Glutamatergic neuron (in vitro differentiated cells): ENCODE data around the gene MPPED2. TPM values are rescaled to one million over a fixed set of nuclear protein-coding genes. Genes with fewer than 3 reads are reported as not detected.

Source experiments
- DNase-seq: peaks from one replicate; pipeline ENCODE4 v3.0.0; 2022
- H3K27ac Mint-ChIP-seq: one replicate; pipeline ENCODE4 v1.8.0; 2020; ENCODE audit warnings: mild to moderate bottlenecking, mixed read lengths, inconsistent platforms; ENCODE audit not compliant: unreplicated experiment
- H3K27me3 Mint-ChIP-seq: one replicate; pipeline ENCODE4 v1.8.0; 2020; ENCODE audit warnings: mild to moderate bottlenecking, moderate library complexity, mixed read lengths, inconsistent platforms; ENCODE audit not compliant: unreplicated experiment
- H3K36me3 Mint-ChIP-seq: one replicate; pipeline ENCODE4 v1.8.0; 2020; ENCODE audit warnings: mild to moderate bottlenecking, mixed read lengths, inconsistent platforms; ENCODE audit not compliant: unreplicated experiment
- H3K4me1 Mint-ChIP-seq: one replicate; pipeline ENCODE4 v1.8.0; 2020; ENCODE audit warnings: mild to moderate bottlenecking, low read depth, mixed read lengths, inconsistent platforms; ENCODE audit not compliant: unreplicated experiment
- H3K4me3 Mint-ChIP-seq: one replicate; pipeline ENCODE4 v1.8.0; 2020; ENCODE audit warnings: mild to moderate bottlenecking, mixed read lengths, inconsistent platforms; ENCODE audit not compliant: unreplicated experiment
- H3K9me3 Mint-ChIP-seq: one replicate; pipeline ENCODE4 v1.8.0; 2020; ENCODE audit warnings: mild to moderate bottlenecking, moderate library complexity, mixed read lengths, inconsistent platforms; ENCODE audit not compliant: unreplicated experiment
- CTCF ChIP-seq: fragments of 200-600 bp; sonication (generic); IDR thresholded peaks from one replicate; pipeline ENCODE4 v1.5.0; 2021; ENCODE audit not compliant: partially characterized antibody, unreplicated experiment
- total RNA-seq: library from RNA; stranded (reverse); fragmentation: NEBNext Ultra II Directional; extraction: Animal tissue kit (Norgen Biotek cat#: 25700); gene quantifications from one replicate; pipeline ENCODE4 v1.2.1, GENCODE V29; 2021; ENCODE audit not compliant: unreplicated experiment

Gene MPPED2
- total RNA-seq, 1 donor from 2014 or later, result 11.0 TPM

- H3K9me3 Mint-ChIP-seq, result no peaks in the 10 kb centered on the region
- DNase-seq, result no peak
- H3K4me3 Mint-ChIP-seq, result no peak overlapping the region
- TF ChIP-seq CTCF, result no peak
- no peaks in the 10 kb centered on the region for H3K27me3 Mint-ChIP-seq
- H3K36me3 Mint-ChIP-seq, result no peaks in the 10 kb centered on the region
- H3K4me1 Mint-ChIP-seq, result no peaks in the 10 kb centered on the region
- H3K27ac Mint-ChIP-seq, result no peak overlapping the region
Observed at GRCh38 chr11:30503156-30503555, 83.0 kb downstream of the MPPED2 start.

GRCh38 chr11:30502305-30502704 is 83.8 kb downstream of the MPPED2 start:
- Mint-ChIP-seq H3K36me3 (no peaks in the 10 kb centered on the region), H3K4me3 (no peak overlapping the region), H3K27me3 (no peaks in the 10 kb centered on the region), H3K9me3 (no peaks in the 10 kb centered on the region), H3K4me1 (no peaks in the 10 kb centered on the region), H3K27ac (no peak overlapping the region)
- no peak for TF ChIP-seq CTCF
- DNase-seq, result no peak

GRCh38 chr11:30501744-30502143 is 84.4 kb downstream of the MPPED2 start:
- Mint-ChIP-seq H3K36me3 (no peaks in the 10 kb centered on the region), H3K27me3 (no peaks in the 10 kb centered on the region), H3K27ac (no peak overlapping the region), H3K4me3 (no peak overlapping the region), H3K4me1 (no peaks in the 10 kb centered on the region), H3K9me3 (no peaks in the 10 kb centered on the region)
- no peak for TF ChIP-seq CTCF
- DNase-seq, result no peak

GRCh38 chr11:30499940-30500339 is 86.2 kb downstream of the MPPED2 start:
- Mint-ChIP-seq H3K9me3 (no peaks in the 10 kb centered on the region), H3K36me3 (no peaks in the 10 kb centered on the region), H3K27ac (no peak overlapping the region), H3K4me1 (no peaks in the 10 kb centered on the region), H3K4me3 (no peak overlapping the region), H3K27me3 (no peaks in the 10 kb centered on the region)
- no peak for DNase-seq
- TF ChIP-seq CTCF, result no peak

- DNase-seq, result no peak
- Mint-ChIP-seq H3K36me3 (no peaks in the 10 kb centered on the region), H3K27ac (no peak overlapping the region), H3K4me1 (no peaks in the 10 kb centered on the region), H3K4me3 (no peak overlapping the region), H3K9me3 (no peaks in the 10 kb centered on the region), H3K27me3 (no peaks in the 10 kb centered on the region)
- TF ChIP-seq CTCF, result no peak
Observed at GRCh38 chr11:30497600-30497999, 88.6 kb downstream of the MPPED2 start.
